ENCODE results near the gene APOO.
"Not testable (repeated sequence)": the region's sequence is repeated elsewhere in the genome, so short reads cannot be mapped to it uniquely, and the experiment has no call there.

The APOO gene

DNA sequence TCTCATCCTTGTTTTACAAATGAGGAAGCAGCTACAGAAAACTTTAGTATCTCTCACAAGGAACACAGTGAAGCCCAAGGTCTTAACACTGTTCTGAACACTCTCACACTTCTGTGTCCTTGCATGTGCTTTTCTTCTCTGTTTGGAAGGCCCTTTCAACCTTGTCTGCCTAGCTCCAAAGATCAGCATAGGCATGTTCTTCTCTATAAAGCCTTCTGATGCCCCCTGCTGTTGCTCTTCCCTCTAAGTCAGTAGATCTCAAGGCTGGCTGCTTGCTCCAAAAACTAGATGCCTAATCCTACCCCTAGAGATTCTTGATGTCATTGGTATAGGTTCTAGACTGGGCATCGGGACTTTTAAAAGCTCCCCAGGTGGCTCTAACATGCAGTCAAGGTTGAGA, 5.9 kb downstream of the APOO start:
- DNase-seq, result no peak

DNA sequence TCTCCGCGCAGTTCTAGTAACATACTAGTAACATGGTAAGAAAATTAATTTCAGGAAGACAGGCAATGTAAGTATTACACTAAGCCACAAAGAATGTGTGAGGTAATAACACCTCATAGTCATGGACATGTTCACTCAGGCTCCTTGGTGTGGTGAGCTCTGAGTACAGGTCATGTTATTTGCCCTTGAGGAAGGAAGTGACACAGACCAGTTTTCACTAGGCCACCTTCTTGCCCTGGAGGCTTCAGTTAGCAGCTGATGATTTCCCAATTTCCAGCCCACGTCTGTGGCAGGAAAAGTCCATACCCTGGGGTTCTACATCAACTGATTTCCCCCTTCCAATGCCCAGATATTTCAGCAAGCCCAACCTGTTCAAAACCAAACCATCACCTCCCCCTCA, 6.7 kb downstream of the APOO start:
- DNase-seq, result no peak

DNA sequence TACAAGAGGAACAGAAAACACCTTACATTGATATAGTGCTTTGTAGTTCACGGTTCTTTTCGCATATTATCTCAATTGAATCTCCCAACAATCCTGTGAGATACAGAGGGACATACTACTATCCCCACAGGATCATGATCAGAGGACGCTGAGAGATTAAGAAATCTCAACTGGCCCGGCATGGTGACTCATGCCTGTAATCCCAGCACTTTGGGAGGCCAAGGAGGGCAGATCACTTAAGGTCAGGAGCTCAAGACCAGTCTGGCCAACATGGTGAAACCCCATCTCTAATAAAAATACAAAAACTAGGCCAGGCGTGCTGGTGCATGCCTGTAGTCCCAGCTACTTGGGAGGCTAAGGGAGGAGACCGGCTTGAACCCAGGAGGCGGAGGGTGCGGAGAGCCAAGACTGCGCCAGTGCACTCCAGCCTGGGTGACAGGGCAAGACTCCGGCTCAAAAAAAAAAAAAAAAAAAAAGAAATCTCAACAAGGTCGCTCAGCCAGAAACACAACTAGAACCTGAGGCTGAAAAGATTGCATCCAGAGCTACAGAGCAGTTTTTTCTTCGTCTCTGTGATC, 7.4 kb downstream of the APOO start:
- DNase-seq, result no peak

DNA sequence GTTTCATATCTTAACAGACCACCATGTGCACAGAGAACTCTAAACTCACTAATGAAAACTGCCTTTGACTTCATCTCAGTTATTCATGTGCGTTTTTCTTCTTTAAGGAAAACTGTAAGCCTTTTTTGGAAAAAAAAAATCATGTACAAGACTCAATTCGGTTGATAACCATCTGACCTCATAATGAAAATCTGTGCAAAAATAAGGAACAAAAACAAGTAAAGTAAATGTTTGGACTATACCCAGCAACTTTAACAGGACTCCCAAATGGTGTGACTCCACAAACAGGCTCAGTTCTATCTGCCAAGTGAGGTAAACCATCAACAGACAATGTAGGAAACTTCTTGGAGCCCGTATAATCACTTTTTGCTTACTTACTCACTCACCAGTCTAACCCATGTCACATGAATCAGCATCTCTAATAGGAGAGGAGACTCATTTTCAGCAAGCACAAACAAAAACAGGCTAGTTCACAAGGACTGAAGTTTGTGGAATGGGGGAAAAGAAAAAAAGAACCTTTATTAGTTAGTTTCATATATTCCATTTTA, 9.3 kb downstream of the APOO start:
- no peak for DNase-seq

DNA sequence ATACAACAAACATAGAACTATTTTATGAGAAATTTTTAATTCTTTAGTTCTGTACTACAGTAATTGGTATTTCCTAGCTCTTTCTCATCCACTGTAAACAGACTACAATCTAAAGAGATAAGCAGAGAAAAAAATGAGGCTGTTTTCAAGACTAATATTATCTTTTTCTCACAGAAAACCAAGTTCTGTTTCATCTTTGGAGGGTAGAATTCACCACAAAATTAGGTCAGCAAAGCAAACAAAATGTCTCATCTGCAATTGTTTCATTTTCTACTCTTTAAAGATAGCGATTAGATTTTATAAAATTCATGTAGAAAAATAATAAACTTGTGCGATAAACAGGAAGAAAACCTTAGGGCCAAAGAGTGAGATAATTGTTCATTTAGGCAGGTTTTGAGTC, 10.8 kb downstream of the APOO start:
- DNase-seq, result no peak

DNA sequence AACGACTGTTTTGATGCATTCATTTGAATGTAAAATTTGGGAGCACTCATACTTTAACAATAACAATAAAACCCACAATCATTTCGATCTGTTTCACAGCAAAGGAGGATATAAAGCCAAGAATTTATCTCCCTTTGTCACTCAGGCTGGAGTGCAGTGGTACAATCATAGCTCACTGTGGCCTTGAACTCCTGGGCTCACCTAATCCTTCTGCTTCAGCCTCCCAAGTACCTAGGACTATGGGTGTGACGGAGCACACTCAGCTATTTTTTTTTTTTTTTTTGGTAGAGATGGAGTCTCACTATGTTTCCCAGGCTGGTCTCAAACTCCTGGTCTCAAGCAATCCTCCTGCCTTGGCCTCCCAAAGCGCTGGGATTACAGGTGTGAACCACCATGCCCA, 11.2 kb downstream of the APOO start:
- not testable (repeated sequence) for DNase-seq

DNA sequence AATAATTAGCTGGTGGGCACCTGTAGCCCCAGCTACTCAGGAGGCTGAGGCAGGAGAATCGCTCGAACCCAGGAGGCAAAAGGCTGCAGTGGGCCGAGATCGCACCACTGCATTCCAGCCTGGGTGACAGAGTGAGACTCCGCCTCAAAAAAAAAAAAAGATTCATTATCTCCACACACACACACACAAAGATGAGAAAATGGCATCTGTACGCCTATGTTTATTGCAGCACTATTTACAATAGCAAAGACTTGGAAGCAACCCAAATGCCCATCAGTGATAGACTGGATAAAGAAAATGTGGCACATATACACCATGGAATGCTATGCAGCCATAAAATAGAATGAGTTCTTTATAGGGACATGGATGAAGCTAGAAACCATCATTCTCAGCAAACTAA, 12.7 kb downstream of the APOO start:
- DNase-seq, result not testable (repeated sequence)

DNA sequence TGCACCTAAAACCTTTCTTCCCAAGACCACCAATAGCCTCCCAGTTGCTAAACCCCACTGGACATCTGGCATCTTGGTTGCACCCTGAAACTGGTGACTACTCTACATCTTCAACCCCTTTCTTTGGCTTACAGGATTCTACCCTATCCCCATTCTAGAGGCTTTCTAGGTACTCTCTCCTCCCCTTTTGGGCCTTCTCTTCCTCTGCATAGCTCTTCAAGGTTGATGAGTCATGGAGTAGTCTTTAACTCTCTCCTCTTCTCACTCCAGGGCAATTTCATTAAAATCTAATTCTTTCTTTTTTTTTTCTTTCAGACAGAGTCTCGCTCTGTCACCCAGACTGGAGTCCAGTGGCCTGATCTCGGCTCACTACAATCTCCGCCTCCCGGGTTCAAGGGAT, 16.8 kb downstream of the APOO start:
- DNase-seq, result no peak

DNA sequence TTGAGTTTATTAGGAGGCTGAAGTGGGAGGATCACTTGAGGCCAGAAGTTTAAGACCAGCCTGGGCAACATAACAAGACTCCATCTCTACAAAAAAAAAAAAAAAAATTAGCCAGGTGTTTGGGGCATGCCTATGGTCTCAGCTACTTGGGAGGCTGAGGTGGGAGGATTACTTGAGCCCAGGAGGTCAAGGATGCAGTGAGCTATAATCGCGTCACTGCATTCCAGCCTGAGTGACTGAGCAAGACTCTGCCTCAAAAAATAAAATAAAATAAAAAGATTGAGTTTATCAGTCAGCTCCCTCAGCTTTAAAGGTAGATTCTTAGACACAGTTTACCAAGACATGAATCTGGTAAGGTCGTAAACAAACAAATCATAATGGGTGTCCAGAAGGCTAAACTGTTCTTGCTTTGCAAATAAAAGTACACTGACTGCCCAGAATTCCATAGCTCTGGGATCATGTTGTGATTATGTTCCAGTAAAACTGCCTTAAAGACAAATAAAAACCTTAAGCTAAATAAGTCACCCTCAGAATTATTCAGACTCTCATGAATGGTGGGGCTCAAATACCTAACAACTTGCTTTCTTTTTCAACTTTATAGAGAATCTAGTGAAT, 18.7 kb downstream of the APOO start:
- DNase-seq, result no peak

DNA sequence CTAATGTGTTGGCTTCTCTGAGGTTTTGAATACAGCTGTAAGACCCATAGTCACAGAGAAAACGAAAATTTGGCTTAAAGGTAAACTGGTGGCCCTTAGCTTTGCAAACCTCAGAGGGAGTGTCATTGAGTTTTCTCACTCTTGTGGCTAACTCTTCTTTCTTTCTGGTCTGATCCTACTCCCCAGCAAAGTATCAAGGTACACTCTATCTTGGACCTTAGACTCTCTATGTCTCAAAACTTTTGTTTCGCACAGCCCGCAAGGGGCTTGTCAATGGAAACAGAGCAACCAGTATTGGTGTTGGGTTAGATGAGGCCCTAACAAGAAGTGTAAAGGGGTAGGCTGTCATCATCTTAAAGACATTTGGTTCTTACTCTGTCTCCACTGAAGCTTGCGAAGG, 19.8 kb downstream of the APOO start:
- DNase-seq, result no peak

DNA sequence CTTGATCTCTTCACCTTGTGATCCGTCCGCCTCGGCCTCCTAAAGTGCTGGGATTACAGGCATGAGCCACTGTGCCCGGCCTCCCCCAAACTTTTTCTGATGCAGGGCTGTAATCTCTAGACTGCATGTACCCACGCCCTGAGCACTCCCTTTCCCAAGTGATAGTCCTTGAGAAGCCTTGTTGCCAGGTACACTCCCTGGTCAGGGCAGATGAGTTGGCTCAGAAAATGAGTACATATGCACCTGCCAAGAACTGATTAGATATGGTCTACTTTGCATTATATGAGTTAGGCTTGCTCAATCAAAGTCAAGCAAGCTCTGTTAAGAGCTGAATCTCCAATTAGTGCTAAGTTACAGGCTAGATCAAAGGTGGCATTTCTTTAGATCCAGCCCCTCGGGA, 20.3 kb downstream of the APOO start:
- no peak for DNase-seq

DNA sequence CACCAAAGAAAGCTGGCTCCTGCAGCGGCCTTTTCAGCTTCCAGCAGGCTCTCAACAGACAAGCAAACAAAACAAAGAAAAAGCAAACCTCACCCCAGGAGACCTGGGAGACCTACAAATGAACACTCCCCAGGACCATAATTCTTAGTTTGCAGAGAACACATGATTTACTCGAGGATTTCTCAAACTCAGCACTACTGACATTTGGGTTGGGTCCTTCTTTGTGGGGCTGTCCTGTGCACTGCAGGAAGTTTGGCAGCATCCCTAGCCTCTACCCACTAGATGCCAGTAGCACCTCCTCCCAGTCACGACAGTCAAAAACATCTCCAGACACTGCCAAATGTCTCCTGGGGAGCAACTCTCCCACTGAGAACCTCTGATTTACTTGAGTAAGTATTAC, 21.9 kb downstream of the APOO start:
- no peak for DNase-seq

DNA sequence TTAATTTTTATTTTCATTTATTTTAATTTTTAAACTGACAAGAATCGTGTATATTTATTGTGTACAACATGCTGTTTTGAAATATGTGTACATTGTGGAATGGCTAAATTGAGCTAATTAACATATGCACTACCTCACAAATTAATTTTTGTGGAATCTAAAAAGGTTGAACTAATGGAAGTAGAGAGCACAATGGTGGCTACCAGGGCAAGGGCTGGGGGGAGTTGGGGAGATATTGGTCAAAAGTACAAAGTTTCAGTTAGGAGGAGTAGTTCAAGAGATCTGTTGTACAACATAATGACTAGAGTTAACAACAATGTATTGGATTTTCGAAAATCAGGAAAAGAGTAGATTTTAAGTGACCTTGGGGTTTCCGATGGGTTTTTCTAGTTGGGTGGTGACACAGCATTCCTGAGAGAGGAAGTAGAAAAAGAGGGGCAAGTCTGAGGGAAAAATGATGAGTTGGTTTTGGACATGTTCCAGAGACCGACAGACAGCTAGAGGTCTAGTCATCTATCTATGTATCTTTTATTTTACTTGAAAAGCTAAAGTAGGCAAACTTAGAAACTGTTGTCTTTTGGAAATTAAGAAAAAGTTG, 23.2 kb downstream of the APOO start:
- no peak for DNase-seq

DNA sequence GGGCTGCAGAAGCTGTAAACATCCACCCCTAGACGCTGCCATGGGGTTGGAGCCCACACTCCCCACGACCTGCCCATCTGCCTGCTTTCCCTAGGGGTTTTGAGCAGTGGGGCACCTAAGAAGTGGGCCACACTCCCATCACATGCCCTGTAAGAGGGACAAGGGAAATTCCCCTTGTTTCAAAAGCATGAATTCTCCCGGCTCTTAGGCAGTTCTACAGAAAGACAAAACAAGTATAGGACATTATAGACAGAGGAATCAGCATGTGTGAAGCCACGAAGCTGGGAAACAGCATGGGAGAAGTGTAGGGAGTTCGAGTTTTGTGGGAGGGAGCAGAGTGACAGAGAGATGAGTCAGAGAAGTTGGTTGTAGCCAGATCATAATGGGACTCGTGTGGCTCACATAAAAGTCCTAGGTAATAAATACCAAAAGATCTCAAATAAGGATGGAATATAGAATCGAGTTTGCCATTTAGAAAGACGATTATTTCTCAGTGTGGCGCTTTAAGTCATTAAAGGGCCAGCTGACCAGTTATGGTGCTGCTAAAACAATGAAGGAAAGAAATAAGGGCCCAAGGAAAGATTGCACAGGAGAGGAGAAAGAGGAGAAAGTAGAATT, 23.9 kb downstream of the APOO start:
- no peak for DNase-seq

DNA sequence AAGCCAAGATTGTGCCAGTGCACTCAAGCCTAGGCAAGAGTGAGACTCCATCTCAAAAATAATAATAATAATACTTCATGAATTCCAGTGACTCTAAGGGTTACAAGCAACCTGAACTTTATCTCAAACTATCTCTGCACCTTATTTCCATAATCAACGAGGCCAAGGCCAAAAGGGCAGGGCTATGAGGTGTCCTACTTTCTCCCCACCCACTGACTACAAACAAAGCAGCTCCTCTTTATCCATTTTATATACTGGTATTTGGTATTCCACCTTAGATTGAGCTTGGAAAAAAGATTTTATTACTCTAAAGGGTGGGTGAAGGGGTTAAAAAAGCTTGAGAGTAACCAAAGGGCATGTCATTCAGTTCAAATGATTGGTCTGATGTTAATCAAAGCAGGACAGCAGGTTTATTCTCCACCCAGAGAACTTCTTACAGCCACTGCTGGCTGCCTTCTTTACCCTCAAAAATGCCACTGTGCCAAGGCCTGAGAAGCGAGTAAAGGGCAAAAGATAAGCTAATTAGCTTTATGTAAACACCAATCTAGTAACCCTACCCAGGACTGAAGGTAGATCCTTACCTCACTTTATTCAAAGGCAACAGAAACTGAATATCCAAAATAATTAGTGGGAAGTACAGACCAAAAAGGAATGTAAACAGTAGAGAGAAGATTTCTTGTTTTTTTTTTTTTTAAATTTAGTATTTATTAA, 28.2 kb downstream of the APOO start:
- no peak for DNase-seq

DNA sequence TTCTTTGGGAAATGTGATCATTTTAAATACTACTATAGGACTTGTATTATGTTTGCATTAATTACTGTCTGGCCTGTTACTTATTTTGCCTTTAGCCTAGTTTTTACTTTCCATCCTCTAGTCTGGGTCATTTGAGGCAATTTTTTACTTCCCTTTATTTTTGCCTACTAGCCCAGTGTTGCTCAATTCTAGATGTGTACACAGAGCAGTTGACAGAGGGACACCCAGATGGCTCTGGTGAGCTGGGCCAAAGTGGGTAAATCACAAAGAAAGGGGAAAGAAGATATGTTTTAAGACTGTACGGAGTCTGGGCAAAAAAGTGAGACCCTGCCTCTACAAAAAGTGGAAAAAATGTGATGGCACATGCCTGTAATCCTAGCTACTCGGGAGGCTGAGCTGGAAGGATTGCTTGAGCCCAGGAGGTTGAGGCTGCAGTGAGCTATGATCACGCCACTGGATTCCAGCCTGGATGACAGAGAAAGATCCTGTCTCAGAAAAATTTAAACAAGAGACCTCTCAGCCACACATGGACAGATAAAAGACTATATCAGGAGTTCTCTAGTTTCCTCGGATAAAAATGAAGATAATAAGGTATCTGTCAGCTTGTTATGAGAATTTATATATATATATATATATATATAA, 35.7 kb downstream of the APOO start:
- no peak for DNase-seq

DNA sequence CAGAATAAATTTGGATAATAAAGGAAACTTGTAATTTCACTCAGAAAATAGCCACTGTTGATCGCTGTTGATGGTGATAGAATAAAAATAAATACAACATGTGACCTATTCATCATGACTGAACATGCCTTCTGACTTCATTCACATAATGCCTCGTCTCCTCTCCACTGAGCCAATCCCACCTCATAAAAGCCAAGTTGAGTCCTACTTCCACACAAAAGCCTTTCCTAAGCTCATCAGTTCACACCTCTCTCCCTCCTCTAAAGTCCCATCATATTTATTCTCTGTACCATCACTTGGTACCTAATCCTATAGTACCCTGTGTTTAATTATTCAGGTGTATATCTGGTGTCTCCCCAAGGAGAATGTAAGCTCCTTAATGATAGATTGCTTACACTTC, 37.7 kb downstream of the APOO start:
- no peak for DNase-seq

DNA sequence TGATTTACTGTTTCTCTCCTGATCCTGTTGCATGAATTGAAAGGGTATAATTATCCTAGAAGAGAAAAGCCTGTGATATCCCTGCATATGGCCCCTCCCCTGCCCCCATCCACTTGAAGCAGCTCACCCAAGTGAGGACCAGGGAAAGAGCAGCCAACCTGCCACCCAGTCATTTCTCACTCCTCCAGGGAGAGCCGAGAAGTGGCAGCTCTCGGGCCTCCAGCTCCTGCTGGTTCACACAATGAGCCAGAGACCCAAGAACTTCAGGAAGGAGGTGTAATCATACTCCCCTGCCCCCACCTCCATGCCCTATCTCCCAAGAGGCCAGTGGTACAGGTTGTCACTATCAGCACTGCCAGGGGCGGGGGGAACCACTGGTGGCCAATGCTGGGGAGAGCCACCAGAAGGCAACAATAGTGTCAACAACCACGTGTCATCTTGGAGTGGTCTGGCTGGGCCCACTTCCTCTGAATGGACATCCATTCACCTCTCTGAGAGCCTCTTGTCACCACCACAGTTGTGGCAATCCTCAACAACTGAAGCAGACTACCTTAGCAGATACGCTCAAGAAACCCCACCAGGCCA, 42.9 kb downstream of the APOO start:
- no peak for DNase-seq

DNA sequence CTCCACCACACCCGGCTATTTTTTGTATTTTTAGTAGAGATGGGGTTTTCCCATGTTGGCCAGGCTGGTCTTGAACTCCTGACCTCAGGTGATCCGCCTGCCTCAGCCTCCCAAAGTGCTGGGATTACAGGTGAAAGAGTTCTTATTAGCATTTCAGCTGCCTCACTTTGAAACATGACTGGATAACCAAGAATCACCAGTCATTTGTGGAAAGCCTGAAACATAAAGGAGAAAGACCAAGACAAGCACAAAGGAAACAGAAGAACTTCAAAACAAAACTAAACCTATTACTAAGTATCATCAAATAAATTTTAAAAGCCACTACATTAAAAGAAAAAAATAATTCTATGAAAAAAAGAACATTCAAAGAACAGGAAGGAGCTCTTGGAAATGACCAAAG, 45.8 kb downstream of the APOO start:
- DNase-seq, result not testable (repeated sequence)

DNA sequence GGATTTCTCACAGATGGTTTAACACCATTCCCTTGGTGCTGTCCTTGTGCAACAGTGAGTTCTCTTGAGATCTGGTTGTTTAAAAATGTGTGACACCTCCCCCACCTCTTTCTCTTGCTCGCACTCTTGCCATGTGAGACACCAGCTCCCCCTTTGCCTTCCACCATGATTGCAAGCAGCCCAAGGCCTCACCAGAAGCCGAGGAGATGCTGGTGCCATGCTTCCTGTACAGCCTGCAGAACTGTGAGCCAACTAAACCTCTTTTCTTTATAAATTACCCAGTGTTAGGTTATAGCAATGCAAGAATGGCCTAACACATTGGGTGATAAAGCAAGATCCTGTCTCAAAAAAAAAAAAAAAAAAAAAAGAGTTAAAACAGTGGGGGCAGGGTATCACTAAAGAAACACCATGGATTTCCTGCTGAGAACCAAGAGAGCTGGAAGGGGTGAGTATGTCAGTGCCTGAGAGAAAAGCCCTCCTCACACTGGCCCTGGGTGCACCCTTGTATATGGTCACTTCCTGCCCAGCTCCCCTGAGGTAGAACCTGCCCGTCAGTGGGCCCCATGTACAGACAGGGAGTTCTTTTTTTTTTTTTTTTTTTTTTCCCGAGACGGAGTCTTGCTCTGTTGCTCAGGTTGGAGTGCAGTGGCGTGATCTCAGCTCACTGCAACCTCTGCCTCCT, 46.4 kb downstream of the APOO start:
- no peak for DNase-seq

DNA sequence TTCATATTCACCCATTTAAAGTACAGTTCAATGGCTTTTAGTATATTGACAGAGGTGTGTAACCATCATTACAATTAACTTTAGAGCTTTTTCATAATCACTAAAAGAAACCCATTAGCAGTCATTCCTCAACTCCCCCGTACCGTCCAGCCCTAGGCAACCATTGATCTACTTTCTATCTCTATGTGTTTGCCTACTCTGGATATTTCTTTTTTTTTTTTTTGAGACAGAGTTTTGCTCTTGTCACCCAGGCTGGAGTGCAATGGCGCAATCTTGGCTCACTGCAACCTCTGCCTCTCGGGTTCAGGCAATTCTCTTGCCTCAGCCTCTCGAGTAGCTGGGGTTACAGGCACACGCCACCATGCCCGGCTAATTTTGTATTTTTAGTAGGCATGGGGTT, 48.5 kb downstream of the APOO start:
- DNase-seq, result not testable (repeated sequence)

DNA sequence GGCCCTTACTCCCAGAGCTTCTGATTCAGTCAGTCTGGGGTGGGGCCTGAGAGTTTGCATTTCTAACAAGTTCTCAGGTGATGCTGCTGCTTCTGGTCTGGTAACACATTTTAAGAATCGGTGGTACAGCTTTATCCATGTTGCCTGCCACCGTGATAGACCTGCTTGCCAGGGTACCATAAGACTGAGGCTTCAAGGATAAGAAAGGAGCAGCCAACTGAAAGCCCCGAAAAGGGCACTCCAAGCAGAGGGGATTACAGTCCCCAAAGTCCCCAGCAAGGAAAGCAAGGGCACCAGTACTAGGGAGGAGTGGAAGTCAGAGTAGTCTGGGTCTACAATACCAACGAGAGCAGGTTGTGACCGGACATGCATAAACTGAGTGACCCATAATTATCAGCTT, 49.8 kb downstream of the APOO start:
- no peak for DNase-seq
